ENCODE measurements around the gene MID1.

DNA sequence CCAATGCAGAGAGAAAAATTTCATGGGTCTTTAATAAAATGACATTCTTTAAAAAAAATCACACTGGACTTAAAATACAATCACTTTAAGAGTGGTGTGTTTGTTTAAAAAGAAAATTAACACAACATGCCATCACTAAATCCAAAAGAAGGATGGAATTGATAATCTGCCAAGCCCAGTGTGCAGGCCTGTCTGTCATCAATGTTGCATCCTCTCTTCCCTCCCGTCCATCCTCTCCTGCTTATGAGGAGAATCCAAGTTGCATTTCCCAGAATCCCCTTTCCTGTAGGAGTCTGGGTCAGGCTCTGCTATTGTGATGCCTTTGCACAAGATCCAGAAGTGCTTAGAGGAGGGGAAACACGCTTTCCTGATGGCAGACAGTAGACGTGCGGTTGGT lies 169.4 kb downstream of the MID1 start:
- TF ChIP-seq, protein P1, sequence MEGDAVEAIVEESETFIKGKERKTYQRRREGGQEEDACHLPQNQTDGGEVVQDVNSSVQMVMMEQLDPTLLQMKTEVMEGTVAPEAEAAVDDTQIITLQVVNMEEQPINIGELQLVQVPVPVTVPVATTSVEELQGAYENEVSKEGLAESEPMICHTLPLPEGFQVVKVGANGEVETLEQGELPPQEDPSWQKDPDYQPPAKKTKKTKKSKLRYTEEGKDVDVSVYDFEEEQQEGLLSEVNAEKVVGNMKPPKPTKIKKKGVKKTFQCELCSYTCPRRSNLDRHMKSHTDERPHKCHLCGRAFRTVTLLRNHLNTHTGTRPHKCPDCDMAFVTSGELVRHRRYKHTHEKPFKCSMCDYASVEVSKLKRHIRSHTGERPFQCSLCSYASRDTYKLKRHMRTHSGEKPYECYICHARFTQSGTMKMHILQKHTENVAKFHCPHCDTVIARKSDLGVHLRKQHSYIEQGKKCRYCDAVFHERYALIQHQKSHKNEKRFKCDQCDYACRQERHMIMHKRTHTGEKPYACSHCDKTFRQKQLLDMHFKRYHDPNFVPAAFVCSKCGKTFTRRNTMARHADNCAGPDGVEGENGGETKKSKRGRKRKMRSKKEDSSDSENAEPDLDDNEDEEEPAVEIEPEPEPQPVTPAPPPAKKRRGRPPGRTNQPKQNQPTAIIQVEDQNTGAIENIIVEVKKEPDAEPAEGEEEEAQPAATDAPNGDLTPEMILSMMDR (IDR thresholded peaks at IDR 0.05): no peak
- no peak for TF ChIP-seq POLR2A (IDR thresholded peaks at IDR 0.05)

Measured in Peyer's patch (tissue), 4 donors.